Fibroblast of skin of left biceps (primary cell): ENCODE measurements around the gene LRP2.

Experiments used
- DNase-seq, 2 experiments: peaks; one replicate each; pipeline ENCODE4 v3.0.0-alpha.2; 2013; ENCODE audit warnings: low read depth in 2 of 2

The LRP2 gene

GRCh38 chr2:169119851-169120250, 242.5 kb downstream of the LRP2 start:
- DNase-seq, result no peak

GRCh38 chr2:169119123-169119760, 243.1 kb downstream of the LRP2 start:
- DNase-seq, result no peak

- DNase-seq, result no peak
Observed at GRCh38 chr2:169118060-169118459, 244.3 kb downstream of the LRP2 start.

- DNase-seq, result no peak
Observed at GRCh38 chr2:169116993-169117392, 245.3 kb downstream of the LRP2 start.

- no peak for DNase-seq
Observed at GRCh38 chr2:169116327-169116726, 246.0 kb downstream of the LRP2 start.

GRCh38 chr2:169114056-169114455, 248.3 kb downstream of the LRP2 start:
- DNase-seq, result no peak

- DNase-seq, result no peak
Observed at GRCh38 chr2:169112841-169113240, 249.5 kb downstream of the LRP2 start.

GRCh38 chr2:169110916-169111315, 251.4 kb downstream of the LRP2 start:
- DNase-seq, result no peak

GRCh38 chr2:169110419-169110818, 251.9 kb downstream of the LRP2 start:
- DNase-seq, result no peak

GRCh38 chr2:169109502-169110409, 252.6 kb downstream of the LRP2 start:
- peak; percentile 16 to 22 for DNase-seq

GRCh38 chr2:169108099-169108884, 254.0 kb downstream of the LRP2 start:
- no peak for DNase-seq

GRCh38 chr2:169107645-169108044, 254.7 kb downstream of the LRP2 start:
- no peak for DNase-seq

GRCh38 chr2:169106563-169107545, 255.5 kb downstream of the LRP2 start:
- no peak for DNase-seq

- no peak for DNase-seq
Observed at GRCh38 chr2:169106134-169106533, 256.2 kb downstream of the LRP2 start.

GRCh38 chr2:169105476-169105875, 256.9 kb downstream of the LRP2 start:
- DNase-seq, result no peak

- DNase-seq, result no peak
Observed at GRCh38 chr2:169104848-169105247, 257.5 kb downstream of the LRP2 start.

GRCh38 chr2:169095621-169096105, 266.7 kb downstream of the LRP2 start:
- DNase-seq, result peak; percentile 42 to 56

GRCh38 chr2:169094676-169095075, 267.7 kb downstream of the LRP2 start:
- DNase-seq, result no peak

GRCh38 chr2:169093535-169093934, 268.8 kb downstream of the LRP2 start:
- no peak for DNase-seq

GRCh38 chr2:169091761-169092519, 270.4 kb downstream of the LRP2 start:
- DNase-seq, result no peak
